ENCODE data around the gene CDKAL1. TPM values are rescaled to one million over a fixed set of nuclear protein-coding genes. Genes with fewer than 3 reads are reported as not detected.

CDKAL1 gene
- total RNA-seq, 2 experiments from 2014 or later: 23.5 to 26.9 TPM

DNA sequence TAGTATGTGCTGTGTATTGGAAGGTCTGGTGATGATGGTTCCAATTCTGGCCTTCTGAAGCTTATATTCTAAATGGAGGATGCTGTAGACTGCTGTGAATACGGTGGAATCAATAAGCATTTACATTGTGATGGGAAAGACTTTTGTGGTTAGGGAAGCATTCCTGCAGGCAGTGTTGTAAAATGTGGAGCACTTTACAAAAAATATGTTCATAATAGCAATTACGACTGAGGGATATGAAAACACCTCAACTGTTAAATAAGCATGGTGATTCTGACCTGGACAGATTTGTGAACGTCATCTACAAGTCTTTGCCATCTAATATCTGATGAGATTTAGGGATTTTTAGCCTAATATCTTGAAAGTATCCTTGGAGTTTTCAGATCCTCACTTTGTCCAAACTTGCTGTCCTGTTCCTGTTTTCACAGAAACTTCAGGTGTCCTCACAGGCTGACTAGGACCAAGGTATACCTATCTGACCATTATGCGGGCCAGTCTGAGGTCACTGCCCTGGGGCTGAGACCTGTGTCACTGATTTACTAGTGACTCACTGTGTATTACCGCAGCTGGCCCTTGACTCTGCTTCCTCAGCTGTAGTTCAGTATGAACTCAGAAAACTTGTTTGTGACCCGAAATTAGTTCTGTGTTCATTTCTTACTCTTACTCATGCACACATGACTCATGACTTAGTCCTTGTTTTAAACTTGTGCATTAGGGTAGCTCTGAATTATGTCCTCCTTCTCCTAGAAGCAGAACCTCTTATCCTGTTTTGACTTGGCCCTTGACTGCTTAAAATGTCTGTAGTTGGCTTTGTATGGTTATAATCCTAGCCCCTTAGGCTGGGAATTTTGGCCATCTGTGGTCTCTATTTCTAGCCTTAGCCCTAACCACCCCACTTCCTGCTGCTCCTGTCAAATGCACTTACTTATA is 343.0 kb downstream of the CDKAL1 start:
- no peak overlapping the region for H3K27ac Mint-ChIP-seq
- H3K4me3 Mint-ChIP-seq: no peak overlapping the region
- peaks cover 5% of the 10 kb centered on the region for H3K36me3 Mint-ChIP-seq (ENCODE audit: low read depth)
- peaks cover 7% of the 10 kb centered on the region for H3K9me3 Mint-ChIP-seq
- no peak for DNase-seq
- CTCF ChIA-PET: interaction anchor here (1.1 to 1.4 kb wide), 3 partner anchors 10 to 711 kb away, joined by 3 to 5 read pairs (median 3); no protein-coding TSS in a partner anchor
- POLR2A ChIA-PET: no interaction called here
- H3K27me3 Mint-ChIP-seq: no peaks in the 10 kb centered on the region
- peaks cover 6% of the 10 kb centered on the region for H3K4me1 Mint-ChIP-seq

DNA sequence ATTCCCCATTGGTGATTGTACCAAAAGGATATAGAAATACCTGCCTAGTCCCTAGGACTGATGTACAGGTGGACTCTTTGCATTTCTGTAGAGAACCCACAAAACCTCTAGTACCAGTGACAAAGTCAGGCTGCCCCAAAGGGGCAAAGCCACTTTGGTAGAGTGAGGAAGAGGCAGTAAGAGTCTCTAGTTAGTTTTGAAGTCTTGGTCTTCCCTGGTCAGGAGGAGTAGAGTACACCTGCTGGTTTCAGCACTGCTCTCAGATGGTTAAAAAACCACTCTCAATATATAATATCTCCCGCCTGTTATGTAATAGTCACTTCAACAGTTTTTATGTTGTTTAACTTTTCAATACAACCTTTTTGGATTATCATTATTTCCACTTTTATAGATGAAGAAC is 344.9 kb downstream of the CDKAL1 start:
- Mint-ChIP-seq H3K27me3 (no peaks in the 10 kb centered on the region), H3K4me1 (peaks cover 6% of the 10 kb centered on the region), H3K27ac (no peak overlapping the region), H3K9me3 (peaks cover 18% of the 10 kb centered on the region), H3K36me3 (ENCODE audit: low read depth) (peaks cover 11% of the 10 kb centered on the region), H3K4me3 (no peak overlapping the region)
- CTCF ChIA-PET: no interaction called here
- POLR2A ChIA-PET: no interaction called here
- DNase-seq: no peak

DNA sequence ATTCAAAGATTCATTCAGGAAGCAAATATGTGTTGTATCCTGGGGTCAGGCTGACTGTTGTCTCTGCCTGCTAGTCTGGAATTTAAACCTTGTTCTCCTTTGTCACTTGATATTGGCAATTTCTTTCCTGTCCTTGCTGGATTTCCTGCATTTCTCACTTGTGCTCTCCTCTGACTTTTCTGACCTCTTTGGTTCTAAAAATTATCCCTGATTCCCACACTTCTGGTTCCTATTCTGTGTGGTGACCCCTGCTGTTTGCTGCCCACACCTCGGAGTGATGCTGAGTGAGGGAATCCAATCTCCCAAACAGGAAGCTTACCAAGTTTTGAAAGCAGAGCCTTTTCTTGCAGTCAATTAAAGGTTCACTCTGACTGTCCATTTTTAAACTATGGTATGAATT is 345.3 kb downstream of the CDKAL1 start:
- Mint-ChIP-seq H3K27ac (no peak overlapping the region), H3K27me3 (no peaks in the 10 kb centered on the region), H3K36me3 (ENCODE audit: low read depth) (peaks cover 13% of the 10 kb centered on the region), H3K4me3 (no peak overlapping the region), H3K4me1 (peaks cover 6% of the 10 kb centered on the region), H3K9me3 (peaks cover 22% of the 10 kb centered on the region)
- no peak for DNase-seq
- ChIA-PET POLR2A (no interaction called here), CTCF (no interaction called here)

DNA sequence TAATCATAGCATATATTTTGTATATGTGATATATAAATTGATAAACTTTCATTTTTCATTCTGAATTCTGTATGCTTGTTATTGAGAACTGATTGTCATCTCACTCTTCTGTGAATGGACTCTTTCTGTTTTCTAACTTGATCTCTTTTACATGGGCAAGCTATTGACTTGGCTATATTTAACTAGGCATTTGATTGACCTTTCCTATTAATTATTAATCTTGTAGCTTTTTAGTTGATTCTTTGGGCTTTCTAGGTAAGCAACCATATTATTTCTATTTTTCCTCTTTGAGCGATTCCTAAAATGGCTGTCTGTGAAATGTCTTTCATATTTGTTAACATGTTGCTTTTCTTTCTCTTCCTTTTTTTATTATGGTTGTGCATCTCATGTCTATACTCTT is 347.1 kb downstream of the CDKAL1 start:
- no peak for DNase-seq
- ChIA-PET CTCF (no interaction called here), POLR2A (no interaction called here)
- Mint-ChIP-seq H3K27ac (no peak overlapping the region), H3K4me1 (peaks cover 6% of the 10 kb centered on the region), H3K4me3 (no peak overlapping the region), H3K9me3 (peaks cover 35% of the 10 kb centered on the region), H3K36me3 (ENCODE audit: low read depth) (peaks cover 19% of the 10 kb centered on the region), H3K27me3 (no peaks in the 10 kb centered on the region)

DNA sequence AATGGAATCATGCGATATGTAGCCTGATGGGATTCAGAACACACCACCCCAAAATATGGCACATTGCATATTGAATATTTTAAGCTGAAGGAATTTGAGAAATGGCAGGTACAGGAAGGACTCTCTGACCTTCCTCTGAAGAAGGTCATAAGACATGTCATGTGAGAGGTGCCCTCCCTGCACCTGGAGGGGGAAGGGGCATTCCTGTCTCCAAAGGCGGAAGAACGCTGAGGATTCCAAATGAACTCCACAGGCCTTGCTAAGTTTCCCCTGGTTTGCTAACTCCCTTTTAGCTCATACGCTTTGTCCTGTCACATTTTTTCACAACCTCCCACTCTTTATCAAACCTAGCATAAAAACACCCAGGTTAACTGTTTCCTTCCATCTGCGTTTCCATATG is 347.8 kb downstream of the CDKAL1 start:
- H3K27ac Mint-ChIP-seq: no peak overlapping the region
- no peaks in the 10 kb centered on the region for H3K27me3 Mint-ChIP-seq
- peaks cover 19% of the 10 kb centered on the region for H3K36me3 Mint-ChIP-seq (ENCODE audit: low read depth)
- peaks cover 35% of the 10 kb centered on the region for H3K9me3 Mint-ChIP-seq
- H3K4me1 Mint-ChIP-seq: peaks cover 6% of the 10 kb centered on the region
- CTCF ChIA-PET: interaction anchor here (0.6 kb wide), 1 partner anchor 454 kb away, joined by 3 read pairs; no protein-coding TSS in a partner anchor
- H3K4me3 Mint-ChIP-seq: no peak overlapping the region
- DNase-seq: no peak
- POLR2A ChIA-PET: no interaction called here

DNA sequence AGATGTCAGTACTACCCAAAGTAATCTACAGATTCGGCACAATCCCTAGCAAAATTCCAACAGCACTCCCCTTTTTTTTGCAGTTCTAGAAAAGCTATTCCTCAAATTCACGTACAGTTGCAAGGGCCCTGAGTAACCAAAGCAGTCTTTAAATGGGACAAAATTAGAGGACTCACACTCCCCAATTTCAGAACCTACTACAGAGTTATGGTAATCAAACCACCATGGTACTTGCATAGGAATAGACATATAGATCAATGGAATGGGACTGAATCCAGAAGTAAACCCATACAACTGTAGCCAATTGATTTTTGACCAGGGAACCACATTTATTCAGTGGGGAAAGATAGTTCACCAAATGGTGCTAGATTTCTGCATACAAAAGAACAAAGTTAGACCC is 350.8 kb downstream of the CDKAL1 start:
- Mint-ChIP-seq H3K9me3 (peaks cover 40% of the 10 kb centered on the region), H3K4me1 (no peaks in the 10 kb centered on the region), H3K27ac (no peak overlapping the region), H3K36me3 (ENCODE audit: low read depth) (peaks cover 16% of the 10 kb centered on the region), H3K27me3 (no peaks in the 10 kb centered on the region), H3K4me3 (no peak overlapping the region)
- no peak for DNase-seq
- POLR2A ChIA-PET: no interaction called here
- CTCF ChIA-PET: no interaction called here

DNA sequence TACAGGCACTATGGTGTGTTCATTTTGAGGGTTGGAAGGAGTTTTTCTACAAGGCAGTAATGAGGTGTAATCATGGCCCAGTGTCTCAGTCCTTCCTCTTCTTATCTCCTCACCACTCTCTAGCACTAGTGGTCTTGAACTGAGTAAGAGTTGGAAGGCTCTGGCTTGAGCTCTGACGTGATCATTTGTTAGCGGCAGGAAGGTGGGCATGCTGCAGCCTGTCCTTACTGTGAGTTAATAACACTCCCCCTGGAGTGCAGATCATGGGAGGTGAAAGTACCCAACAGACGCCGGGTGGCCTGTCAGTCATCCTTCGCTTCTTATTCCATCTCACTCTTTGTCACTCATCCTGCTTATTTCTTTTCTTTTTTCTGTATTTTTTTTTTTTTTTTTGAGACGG is 356.9 kb downstream of the CDKAL1 start:
- DNase-seq: no peak
- Mint-ChIP-seq H3K27ac (no peak overlapping the region), H3K9me3 (peaks cover 13% of the 10 kb centered on the region), H3K4me3 (no peak overlapping the region), H3K27me3 (no peaks in the 10 kb centered on the region), H3K4me1 (no peaks in the 10 kb centered on the region), H3K36me3 (ENCODE audit: low read depth) (peaks cover 8% of the 10 kb centered on the region)
- CTCF ChIA-PET: interaction anchor here (1.2 to 1.6 kb wide), 2 partner anchors 13 to 23 kb away, joined by 3 to 5 read pairs; no protein-coding TSS in a partner anchor
- POLR2A ChIA-PET: no interaction called here

DNA sequence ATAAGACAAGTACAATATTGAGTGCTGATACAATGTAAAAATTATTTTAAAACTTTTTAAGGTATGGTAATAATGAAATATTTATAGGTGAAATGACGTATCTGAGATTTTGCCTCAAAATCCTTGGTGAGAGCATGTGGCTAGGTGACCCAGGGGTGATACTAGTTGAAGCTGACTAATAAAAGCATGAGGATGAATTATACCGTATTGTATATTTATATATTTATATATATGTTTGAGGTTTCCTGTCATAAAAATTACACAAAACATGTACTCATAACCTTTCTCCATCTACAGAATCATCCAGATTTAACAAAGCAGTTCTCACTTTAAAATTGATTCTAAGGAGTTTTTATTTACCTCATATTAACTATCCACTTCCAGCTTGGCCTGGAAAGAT is 358.1 kb downstream of the CDKAL1 start:
- Mint-ChIP-seq H3K4me3 (no peak overlapping the region), H3K4me1 (no peaks in the 10 kb centered on the region), H3K27me3 (no peaks in the 10 kb centered on the region), H3K27ac (no peak overlapping the region), H3K9me3 (peaks cover 10% of the 10 kb centered on the region), H3K36me3 (ENCODE audit: low read depth) (peaks cover 8% of the 10 kb centered on the region)
- CTCF ChIA-PET: no interaction called here
- no peak for DNase-seq
- POLR2A ChIA-PET: no interaction called here

DNA sequence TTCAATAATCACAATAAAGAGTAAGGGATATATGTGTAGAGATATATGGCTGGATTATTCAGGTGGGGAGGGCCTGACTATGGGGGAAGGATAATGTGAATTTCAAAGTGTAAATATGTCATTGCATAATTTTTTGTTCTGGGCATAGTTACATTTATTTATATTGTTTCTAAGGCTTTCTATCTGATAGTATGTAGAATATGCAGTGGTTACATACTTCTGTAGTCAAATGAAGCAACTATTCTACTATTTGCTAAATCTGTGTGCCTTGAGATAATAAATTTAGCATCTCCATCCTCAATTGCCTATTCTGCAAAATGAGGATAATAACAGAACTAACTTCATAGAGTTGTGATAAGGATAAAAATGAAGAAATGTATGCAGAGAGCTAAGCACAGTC is 359.2 kb downstream of the CDKAL1 start:
- Mint-ChIP-seq H3K4me3 (no peak overlapping the region), H3K9me3 (peaks cover 6% of the 10 kb centered on the region), H3K27me3 (no peaks in the 10 kb centered on the region), H3K27ac (no peak overlapping the region), H3K4me1 (no peaks in the 10 kb centered on the region), H3K36me3 (ENCODE audit: low read depth) (peaks cover 8% of the 10 kb centered on the region)
- CTCF ChIA-PET: no interaction called here
- POLR2A ChIA-PET: no interaction called here
- DNase-seq: no peak

DNA sequence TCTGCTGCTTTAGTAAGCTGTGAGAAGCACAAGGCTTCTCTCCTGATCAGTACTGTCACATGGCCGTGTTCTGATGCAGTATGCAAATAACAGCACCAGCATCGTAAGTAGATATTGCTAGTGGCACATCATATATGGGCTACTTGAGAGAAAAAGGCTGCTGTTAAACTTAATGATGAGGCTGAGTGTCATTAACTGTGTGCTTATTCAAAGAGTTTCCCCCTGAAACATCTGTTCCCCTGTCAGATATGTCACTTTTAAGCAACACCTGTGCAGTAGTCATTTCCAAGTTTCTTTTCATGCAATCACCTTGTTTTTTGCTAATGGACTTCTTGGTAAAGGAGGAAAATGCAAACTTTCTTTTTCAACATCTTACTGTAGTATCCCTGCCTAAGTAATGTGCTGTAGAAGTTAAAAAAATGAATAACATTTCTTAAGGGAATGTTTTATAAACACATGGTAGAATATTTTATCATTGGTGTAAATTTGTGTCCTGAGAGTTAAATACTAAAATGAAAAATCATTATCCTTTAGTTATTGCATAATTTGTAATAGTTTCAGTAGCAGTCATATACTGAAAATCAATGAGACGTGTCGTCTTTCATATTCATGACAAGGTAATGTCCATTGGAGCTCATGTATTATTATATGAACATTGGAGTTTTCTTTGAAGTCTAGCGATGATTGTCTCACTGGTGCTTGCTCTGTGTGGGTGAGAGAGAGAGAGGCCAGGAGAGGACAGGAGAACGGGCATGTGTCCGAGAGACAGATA is 366.3 kb downstream of the CDKAL1 start:
- H3K27ac Mint-ChIP-seq: no peak overlapping the region
- H3K4me3 Mint-ChIP-seq: no peak overlapping the region
- peaks cover 16% of the 10 kb centered on the region for H3K9me3 Mint-ChIP-seq
- no peaks in the 10 kb centered on the region for H3K27me3 Mint-ChIP-seq
- ChIA-PET CTCF (interaction anchor here (1.1 kb wide), 1 partner anchor 13 kb away, joined by 3 read pairs; no protein-coding TSS in a partner anchor), POLR2A (no interaction called here)
- peaks cover 11% of the 10 kb centered on the region for H3K36me3 Mint-ChIP-seq (ENCODE audit: low read depth)
- no peaks in the 10 kb centered on the region for H3K4me1 Mint-ChIP-seq
- no peak for DNase-seq

DNA sequence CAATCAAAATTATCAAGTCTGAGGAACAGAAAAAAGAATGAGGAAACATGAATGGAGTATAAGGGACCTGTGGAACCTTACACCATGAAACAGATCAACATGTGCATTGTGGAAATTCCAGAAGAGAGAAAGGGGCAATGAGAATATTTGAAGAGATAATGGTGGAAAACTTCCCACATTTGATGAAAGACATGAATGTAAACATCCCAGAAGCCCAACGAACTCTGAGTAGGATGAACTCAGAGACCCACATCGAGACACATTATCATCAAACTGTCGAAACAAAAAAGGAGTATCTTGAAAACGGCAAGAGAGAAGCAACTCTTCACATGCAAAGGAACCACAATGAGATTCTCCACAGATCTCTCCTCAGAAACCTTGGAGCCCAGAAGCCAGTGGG is 371.1 kb downstream of the CDKAL1 start:
- ChIA-PET POLR2A (no interaction called here), CTCF (no interaction called here)
- H3K4me1 Mint-ChIP-seq: no peaks in the 10 kb centered on the region
- H3K9me3 Mint-ChIP-seq: peaks cover 19% of the 10 kb centered on the region
- no peak overlapping the region for H3K27ac Mint-ChIP-seq
- no peaks in the 10 kb centered on the region for H3K27me3 Mint-ChIP-seq
- no peak for DNase-seq
- peaks cover 11% of the 10 kb centered on the region for H3K36me3 Mint-ChIP-seq (ENCODE audit: low read depth)
- no peak overlapping the region for H3K4me3 Mint-ChIP-seq

DNA sequence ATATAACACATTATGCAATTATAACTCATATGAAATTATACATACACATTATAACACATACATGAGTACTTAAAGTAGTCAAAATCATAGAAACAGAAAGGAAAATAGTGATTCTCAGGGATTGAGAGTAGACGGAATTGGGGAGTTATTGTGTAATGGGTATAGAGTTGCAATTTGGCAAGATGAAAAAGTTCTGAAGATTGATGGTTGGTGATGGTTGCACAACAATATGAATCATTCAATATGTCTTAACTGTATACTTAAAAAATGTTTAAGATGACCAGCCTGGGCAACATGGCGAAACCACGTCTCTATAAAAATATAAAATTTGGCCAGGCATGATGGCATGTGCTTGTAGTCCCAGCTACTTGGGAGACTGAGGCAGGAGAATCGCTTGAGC is 372.7 kb downstream of the CDKAL1 start:
- no peak for DNase-seq
- ChIA-PET CTCF (interaction anchor here (1.1 kb wide), 1 partner anchor 12 kb away, joined by 3 read pairs; no protein-coding TSS in a partner anchor), POLR2A (no interaction called here)
- Mint-ChIP-seq H3K27ac (no peak overlapping the region), H3K4me1 (no peaks in the 10 kb centered on the region), H3K36me3 (ENCODE audit: low read depth) (peaks cover 11% of the 10 kb centered on the region), H3K9me3 (peaks cover 18% of the 10 kb centered on the region), H3K27me3 (no peaks in the 10 kb centered on the region), H3K4me3 (no peak overlapping the region)

DNA sequence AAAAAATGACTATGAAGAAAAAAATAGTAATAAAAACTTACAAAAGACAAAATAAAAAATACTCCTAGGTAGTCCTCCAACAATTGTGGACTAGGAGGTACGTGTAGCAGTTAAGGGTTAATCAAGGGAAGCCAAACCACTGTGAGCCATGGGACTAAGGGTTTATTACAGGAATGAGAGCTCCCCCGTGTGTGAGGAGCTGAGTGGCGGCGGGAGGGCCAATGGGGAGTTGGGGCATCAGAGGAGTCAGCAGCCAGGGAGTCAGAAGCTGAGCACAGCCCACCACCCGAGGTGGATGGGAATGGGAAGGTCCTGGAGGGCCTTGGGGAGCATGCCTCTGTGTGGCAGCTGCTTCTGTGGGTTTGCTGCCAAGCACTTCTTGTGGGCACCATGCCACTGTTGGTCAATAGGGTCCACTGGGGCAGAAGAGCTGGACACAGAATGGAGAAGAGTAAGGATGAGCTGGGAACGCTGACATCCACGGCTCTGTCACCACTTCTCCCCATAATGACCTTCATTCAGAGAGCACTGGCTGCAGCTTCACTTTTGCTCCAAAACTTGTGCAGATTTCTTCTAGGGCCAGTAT is 373.3 kb downstream of the CDKAL1 start:
- POLR2A ChIA-PET: no interaction called here

More for the DNA sequence above, 373.3 kb downstream of the CDKAL1 start:
- DNase-seq: no peak
- no peaks in the 10 kb centered on the region for H3K4me1 Mint-ChIP-seq
- CTCF ChIA-PET: interaction anchor here (1.1 kb wide), 1 partner anchor 12 kb away, joined by 3 read pairs; no protein-coding TSS in a partner anchor
- H3K9me3 Mint-ChIP-seq: peaks cover 20% of the 10 kb centered on the region
- H3K36me3 Mint-ChIP-seq (ENCODE audit: low read depth): peaks cover 13% of the 10 kb centered on the region
- H3K4me3 Mint-ChIP-seq: no peak overlapping the region
- H3K27me3 Mint-ChIP-seq: no peaks in the 10 kb centered on the region
- no peak overlapping the region for H3K27ac Mint-ChIP-seq
